HepG2 (cell line): ENCODE data around the gene CAP2.

Source experiments
- FOXK2 ChIP-seq: fragments of 450-650 bp; IDR thresholded peaks from 2 replicates; pipeline ENCODE4 v1.6.1; 2016
- KDM5B ChIP-seq: sonication (generic); formaldehyde crosslinking; IDR thresholded peaks from 2 replicates; pipeline ENCODE4 v1.4.0; 2020; ENCODE audit warnings: missing genetic modification reagents, mild to moderate bottlenecking, borderline replicate concordance
- PHF8 ChIP-seq: sonication (generic); formaldehyde crosslinking; IDR thresholded peaks from 2 replicates; pipeline ENCODE4 v1.5.0; 2020; ENCODE audit warnings: missing genetic modification reagents
- RBM22 ChIP-seq: fragments of 200-400 bp; formaldehyde crosslinking; optimal IDR thresholded peaks from 2 replicates; pipeline ENCODE3; 2017; ENCODE audit warnings: mild to moderate bottlenecking, low read length, moderate library complexity
- RERE ChIP-seq: IDR thresholded peaks from 2 replicates; pipeline ENCODE4 v1.6.1; 2016; ENCODE audit warnings: low read depth, missing genetic modification reagents, missing compliant biosample characterization
- REST ChIP-seq, 2 experiments: IDR thresholded peaks; 2 replicates each; pipeline ENCODE4 v1.6.1; 2011 to 2012; ENCODE audit warnings: low read length in 2 of 2, borderline replicate concordance in 1 of 2, low read depth in 1 of 2, mild to moderate bottlenecking in 1 of 2, moderate library complexity in 1 of 2
- TCF12 ChIP-seq, 2 experiments: fragments of 450-650 bp in 1 of 2; sonication (generic) in 1 of 2; formaldehyde crosslinking in 1 of 2; IDR thresholded peaks; 2 replicates each; pipeline versions ENCODE4 v1.6.1 to v1.8.0; 2017 to 2022; ENCODE audit warnings: antibody characterized with exemption in 1 of 2, mild to moderate bottlenecking in 1 of 2, missing genetic modification reagents in 1 of 2, moderate library complexity in 1 of 2

- TF ChIP-seq FOXK2 (no peak), TCF12 (IDR thresholded peaks at IDR 0.05) (no peak), TCF12 (CRISPR knock-in tag; IDR thresholded peaks at IDR 0.05) (no peak), REST (IDR thresholded peaks at IDR 0.05; ENCODE audit: borderline replicate concordance in 1 of 2, low read depth in 1 of 2, low read length in 2 of 2) (no peak), RERE (CRISPR knock-in tag) (no peak), PHF8 (CRISPR knock-in tag) (no peak), KDM5B (CRISPR knock-in tag) (no peak), RBM22 (no peak)
Measured at GRCh38 chr6:17355404-17355774, 38.0 kb upstream of the CAP2 start.
